Measurements from ENCODE around the gene FLII. TPM values are rescaled to one million over a fixed set of nuclear protein-coding genes. Genes with fewer than 3 reads are reported as not detected.

The FLII gene
- total and polyA plus RNA-seq, 5 donors from 2014 or later = 123 to 344 (median 131) TPM

DNA sequence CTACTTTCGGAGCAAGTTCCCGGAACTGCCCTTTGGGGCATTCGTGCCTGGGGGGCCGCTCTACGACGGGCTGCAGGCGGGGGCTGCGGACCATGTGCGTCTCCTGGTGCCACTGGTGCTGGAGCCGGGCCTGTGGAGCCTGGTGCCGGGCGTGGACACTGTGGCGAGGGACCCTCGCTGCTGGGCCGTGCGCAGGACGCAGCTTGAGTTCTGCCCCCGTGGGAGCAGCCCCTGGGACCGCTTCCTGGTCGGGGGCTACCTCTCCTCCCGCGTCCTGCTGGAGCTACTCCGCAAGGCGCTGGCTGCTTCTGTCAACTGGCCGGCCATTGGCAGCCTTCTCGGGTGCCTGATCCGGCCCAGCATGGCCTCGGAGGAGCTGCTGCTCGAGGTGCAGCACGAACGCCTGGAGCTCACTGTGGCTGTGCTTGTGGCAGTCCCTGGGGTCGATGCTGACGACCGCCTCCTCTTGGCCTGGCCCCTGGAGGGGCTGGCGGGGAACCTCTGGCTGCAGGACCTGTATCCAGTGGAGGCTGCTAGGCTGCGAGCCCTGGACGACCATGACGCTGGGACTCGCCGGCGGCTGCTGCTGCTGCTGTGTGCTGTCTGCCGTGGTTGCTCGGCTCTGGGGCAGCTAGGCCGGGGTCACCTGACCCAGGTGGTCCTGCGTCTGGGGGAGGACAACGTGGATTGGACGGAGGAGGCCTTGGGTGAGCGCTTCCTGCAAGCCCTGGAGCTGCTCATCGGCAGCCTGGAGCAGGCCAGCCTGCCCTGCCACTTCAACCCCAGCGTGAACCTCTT is 5.5 kb upstream of the FLII start:
- Mint-ChIP-seq H3K27me3 (no peaks in the 10 kb centered on the region), H3K27ac (no peak overlapping the region), H3K9me3 (no peaks in the 10 kb centered on the region), H3K36me3 (peaks cover 7% of the 10 kb centered on the region), H3K4me1 (peaks cover 0 to 27% (median 12%) of the 10 kb centered on the region in 4 donors), H3K4me3 (peak overlapping the region in 1 of 4 donors; percentile 21)
- ATAC-seq (ENCODE audit: low read depth in 2 of 2) (no peak), DNase-seq (no peak)
- no peaks in the 10 kb centered on the region for H3K9me3 ChIP-seq (ENCODE audit: control insufficient read depth in 2 of 2, low read length in 2 of 2)
- peaks cover 18% of the 10 kb centered on the region for H3K36me3 ChIP-seq (ENCODE audit: control insufficient read depth, insufficient read depth, low read length)
- H3K27ac ChIP-seq (ENCODE audit: insufficient read depth, low read length, poor library complexity, severe bottlenecking) = no peak overlapping the region
- H3K4me3 ChIP-seq (ENCODE audit: low read depth, low read length) = no peak overlapping the region
- H3K4me1 ChIP-seq (ENCODE audit: control insufficient read depth, insufficient read depth, low read length, poor library complexity, severe bottlenecking) = peaks cover 27% of the 10 kb centered on the region
- H3K27me3 ChIP-seq (ENCODE audit: control insufficient read depth, insufficient read depth, low read length) = no peaks in the 10 kb centered on the region

DNA sequence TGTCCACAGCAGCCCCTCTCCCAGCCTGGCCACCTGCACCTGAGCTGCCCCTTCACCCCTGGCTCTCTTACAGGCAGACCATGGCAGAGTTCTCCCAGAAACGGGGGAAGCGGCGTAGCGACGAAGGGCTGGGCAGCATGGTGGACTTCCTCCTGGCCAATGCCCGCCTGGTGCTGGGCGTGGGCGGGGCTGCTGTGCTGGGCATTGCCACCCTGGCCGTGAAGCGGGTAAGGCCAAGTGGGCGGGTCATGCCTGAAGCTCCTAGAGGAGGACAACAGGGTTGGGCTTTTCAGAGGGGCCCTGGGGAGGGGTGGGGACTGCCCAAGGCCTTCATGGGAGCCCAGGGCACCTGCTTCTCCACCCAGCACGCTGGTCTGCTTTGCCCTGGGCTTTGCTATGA is 4.1 kb upstream of the FLII start:
- peaks cover 18% of the 10 kb centered on the region for H3K36me3 ChIP-seq (ENCODE audit: control insufficient read depth, insufficient read depth, low read length)
- no peaks in the 10 kb centered on the region for H3K27me3 ChIP-seq (ENCODE audit: control insufficient read depth, insufficient read depth, low read length)
- Mint-ChIP-seq H3K9me3 (no peaks in the 10 kb centered on the region), H3K36me3 (peaks cover 7% of the 10 kb centered on the region), H3K4me3 (peak overlapping the region; percentile 47 to 96 (median 88)), H3K27me3 (no peaks in the 10 kb centered on the region), H3K27ac (peak overlapping the region in 1 of 3 donors; percentile 41), H3K4me1 (peaks cover 0 to 33% (median 14%) of the 10 kb centered on the region in 4 donors)
- H3K4me3 ChIP-seq (ENCODE audit: low read depth, low read length) = no peak overlapping the region
- ATAC-seq (ENCODE audit: low read depth in 2 of 2) (no peak), DNase-seq (no peak)
- H3K9me3 ChIP-seq (ENCODE audit: control insufficient read depth in 2 of 2, low read length in 2 of 2) = no peaks in the 10 kb centered on the region
- H3K27ac ChIP-seq (ENCODE audit: insufficient read depth, low read length, poor library complexity, severe bottlenecking) = no peak overlapping the region
- H3K4me1 ChIP-seq (ENCODE audit: control insufficient read depth, insufficient read depth, low read length, poor library complexity, severe bottlenecking) = peaks cover 35% of the 10 kb centered on the region

DNA sequence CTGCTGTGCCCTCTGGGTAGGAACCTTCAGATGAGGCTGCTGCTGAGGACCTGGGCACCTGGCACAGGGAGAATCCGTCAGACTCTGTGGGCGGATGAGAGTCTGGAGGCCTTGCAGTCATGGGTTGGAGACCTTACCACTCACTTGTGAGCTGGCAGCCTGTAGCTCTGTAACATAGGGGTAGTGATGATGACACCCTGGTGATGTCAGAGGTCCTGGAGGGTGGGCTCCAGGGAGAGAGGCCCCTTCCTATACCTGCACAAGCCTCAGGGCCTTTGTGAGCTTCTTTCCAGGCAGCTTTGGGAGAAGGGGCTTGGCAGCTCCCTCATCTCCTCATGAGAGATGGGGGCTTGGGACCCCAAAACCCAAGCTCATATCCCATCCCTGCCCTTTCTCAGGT is 3.6 kb upstream of the FLII start:
- H3K9me3 Mint-ChIP-seq = no peaks in the 10 kb centered on the region
- peaks cover 18% of the 10 kb centered on the region for H3K36me3 ChIP-seq (ENCODE audit: control insufficient read depth, insufficient read depth, low read length)
- no peaks in the 10 kb centered on the region for H3K27me3 Mint-ChIP-seq
- peak overlapping the region; percentile 87 to 96 (median 92) for H3K4me3 Mint-ChIP-seq
- peak overlapping the region in 2 of 3 donors; percentile 41 to 76 for H3K27ac Mint-ChIP-seq
- peaks cover 7% of the 10 kb centered on the region for H3K36me3 Mint-ChIP-seq
- ATAC-seq (ENCODE audit: low read depth in 2 of 2) = no peak
- no peaks in the 10 kb centered on the region for H3K9me3 ChIP-seq (ENCODE audit: control insufficient read depth in 2 of 2, low read length in 2 of 2)
- H3K4me3 ChIP-seq (ENCODE audit: low read depth, low read length) = no peak overlapping the region
- peaks cover 41% of the 10 kb centered on the region for H3K4me1 ChIP-seq (ENCODE audit: control insufficient read depth, insufficient read depth, low read length, poor library complexity, severe bottlenecking)
- no peak overlapping the region for H3K27ac ChIP-seq (ENCODE audit: insufficient read depth, low read length, poor library complexity, severe bottlenecking)
- H3K27me3 ChIP-seq (ENCODE audit: control insufficient read depth, insufficient read depth, low read length) = no peaks in the 10 kb centered on the region
- no peak for DNase-seq
- peaks cover 0 to 37% (median 17%) of the 10 kb centered on the region in 4 donors for H3K4me1 Mint-ChIP-seq

DNA sequence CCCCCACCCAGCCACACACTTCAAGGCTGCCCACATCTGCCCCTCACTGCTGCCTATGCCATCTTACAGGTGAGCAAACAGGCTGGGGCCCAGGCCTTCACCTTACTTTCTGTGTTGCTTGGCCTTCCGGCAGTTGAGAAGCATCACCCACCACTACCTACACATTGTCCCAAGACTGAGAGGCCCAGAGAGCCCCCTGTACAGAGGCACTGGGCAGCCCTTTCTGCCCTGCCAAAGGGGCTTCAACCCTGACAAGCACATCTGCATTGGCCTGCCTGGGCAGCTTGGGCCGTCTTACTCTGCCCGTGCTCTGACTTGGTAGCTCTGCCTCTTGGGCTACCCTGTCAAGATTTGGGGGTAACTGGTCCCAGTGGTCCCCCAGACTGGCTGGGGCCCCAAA is 3.1 kb upstream of the FLII start:
- Mint-ChIP-seq H3K9me3 (no peaks in the 10 kb centered on the region), H3K4me1 (peaks cover 0 to 42% (median 20%) of the 10 kb centered on the region in 4 donors), H3K27ac (peak overlapping the region; percentile 41 to 82 (median 76)), H3K36me3 (peaks cover 6% of the 10 kb centered on the region), H3K27me3 (no peaks in the 10 kb centered on the region), H3K4me3 (peak overlapping the region; percentile 87 to 96 (median 92))
- ATAC-seq (ENCODE audit: low read depth in 2 of 2) (no peak), DNase-seq (no peak)
- H3K9me3 ChIP-seq (ENCODE audit: control insufficient read depth in 2 of 2, low read length in 2 of 2) = no peaks in the 10 kb centered on the region
- H3K4me1 ChIP-seq (ENCODE audit: control insufficient read depth, insufficient read depth, low read length, poor library complexity, severe bottlenecking) = peaks cover 45% of the 10 kb centered on the region
- no peaks in the 10 kb centered on the region for H3K27me3 ChIP-seq (ENCODE audit: control insufficient read depth, insufficient read depth, low read length)
- H3K4me3 ChIP-seq (ENCODE audit: low read depth, low read length) = peak overlapping the region; percentile 66
- H3K27ac ChIP-seq (ENCODE audit: insufficient read depth, low read length, poor library complexity, severe bottlenecking) = peak overlapping the region; percentile 94
- H3K36me3 ChIP-seq (ENCODE audit: control insufficient read depth, insufficient read depth, low read length) = peaks cover 18% of the 10 kb centered on the region

DNA sequence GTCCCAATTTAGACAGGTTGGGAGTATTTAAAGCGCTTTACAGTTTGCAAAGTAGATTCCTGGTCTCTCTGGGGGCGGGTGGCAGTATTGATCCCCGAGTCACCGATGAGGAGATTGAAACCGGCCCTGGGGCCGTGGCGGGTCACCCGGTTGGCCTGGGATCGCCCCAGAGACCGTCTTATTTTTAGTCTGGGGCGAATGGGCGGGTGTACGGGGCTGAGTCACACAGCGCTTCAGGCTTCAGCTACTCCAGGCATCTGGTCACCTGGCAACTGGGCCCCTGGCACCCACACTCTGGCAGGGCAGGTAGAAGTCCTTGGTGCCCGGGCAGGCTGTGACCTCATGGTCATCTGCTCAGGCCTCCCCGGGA is 2.6 kb upstream of the FLII start:
- H3K27ac Mint-ChIP-seq = peak overlapping the region; percentile 41 to 82 (median 76)
- H3K27ac ChIP-seq (ENCODE audit: insufficient read depth, low read length, poor library complexity, severe bottlenecking) = peak overlapping the region; percentile 94
- peaks cover 3% of the 10 kb centered on the region for H3K36me3 Mint-ChIP-seq
- peak overlapping the region; percentile 66 for H3K4me3 ChIP-seq (ENCODE audit: low read depth, low read length)
- H3K9me3 ChIP-seq (ENCODE audit: control insufficient read depth in 2 of 2, low read length in 2 of 2) = no peaks in the 10 kb centered on the region
- no peaks in the 10 kb centered on the region for H3K9me3 Mint-ChIP-seq
- H3K4me1 Mint-ChIP-seq = peaks cover 0 to 47% (median 23%) of the 10 kb centered on the region in 4 donors
- no peaks in the 10 kb centered on the region for H3K27me3 ChIP-seq (ENCODE audit: control insufficient read depth, insufficient read depth, low read length)
- ATAC-seq (ENCODE audit: low read depth in 2 of 2) = no peak
- peaks cover 21% of the 10 kb centered on the region for H3K36me3 ChIP-seq (ENCODE audit: control insufficient read depth, insufficient read depth, low read length)
- H3K4me3 Mint-ChIP-seq = peak overlapping the region; percentile 87 to 96 (median 92)
- H3K27me3 Mint-ChIP-seq = no peaks in the 10 kb centered on the region
- no peak for DNase-seq
- H3K4me1 ChIP-seq (ENCODE audit: control insufficient read depth, insufficient read depth, low read length, poor library complexity, severe bottlenecking) = peaks cover 50% of the 10 kb centered on the region

DNA sequence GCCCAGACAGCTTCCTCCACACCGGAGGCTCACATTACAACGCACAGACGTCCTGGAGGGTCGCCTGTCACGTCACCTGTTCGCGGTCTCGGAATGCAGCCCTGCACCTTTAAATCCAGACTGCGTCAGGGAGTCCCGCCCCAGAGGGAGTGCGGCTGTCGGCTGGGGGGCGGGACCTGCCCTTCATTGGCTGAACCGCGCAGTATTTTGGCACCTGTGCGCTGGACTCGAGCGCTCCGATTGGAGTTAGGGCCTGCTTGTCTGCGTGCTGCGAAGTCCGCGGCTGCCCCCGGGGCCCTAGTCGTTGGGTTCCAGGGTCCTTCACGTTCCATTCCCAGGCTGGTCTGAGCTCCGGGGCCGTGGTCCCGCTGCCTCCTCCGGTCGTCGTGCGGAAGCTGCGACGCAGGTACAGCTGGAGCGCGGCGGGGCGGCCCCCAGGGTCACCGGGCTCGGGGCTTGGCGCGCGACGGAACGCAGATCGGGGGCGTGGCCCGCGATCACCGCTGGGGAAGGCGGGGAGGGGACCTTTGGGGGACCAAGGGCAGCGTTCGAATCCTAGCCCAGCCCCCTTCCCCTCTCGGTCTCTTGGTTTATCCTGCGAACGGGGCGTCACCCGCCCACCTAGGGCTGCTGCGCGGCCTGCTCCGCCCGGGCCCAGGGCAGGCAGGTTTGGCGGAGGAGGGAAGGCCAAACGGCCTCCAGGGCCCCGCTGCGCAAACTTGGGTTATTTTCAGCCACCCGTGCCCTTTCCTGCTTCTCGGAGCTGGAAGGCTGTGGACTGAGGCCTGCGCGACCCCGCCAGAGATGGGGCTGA is 2.0 kb upstream of the FLII start, which contains the start of gene MIEF2:
Gene MIEF2 (plus strand): TSS at position 331 of the 814 bp plus-strand sequence. CDS start 2,059 bp downstream, outside the sequence.
- peaks cover 0 to 52% (median 26%) of the 10 kb centered on the region in 4 donors for H3K4me1 Mint-ChIP-seq
- no peaks in the 10 kb centered on the region for H3K27me3 Mint-ChIP-seq
- Histone ChIP-seq H3K4me3 (ENCODE audit: low read depth, low read length) (peak within 1 kb of the TSS; percentile 66), H3K4me1 (ENCODE audit: control insufficient read depth, insufficient read depth, low read length, poor library complexity, severe bottlenecking) (peaks cover 52% of the 10 kb centered on the region), H3K27ac (ENCODE audit: insufficient read depth, low read length, poor library complexity, severe bottlenecking) (peak within 1 kb of the TSS; percentile 94), H3K36me3 (ENCODE audit: control insufficient read depth, insufficient read depth, low read length) (peaks cover 25% of the 10 kb centered on the region), H3K9me3 (ENCODE audit: control insufficient read depth in 2 of 2, low read length in 2 of 2) (no peaks in the 10 kb centered on the region), H3K27me3 (ENCODE audit: control insufficient read depth, insufficient read depth, low read length) (no peaks in the 10 kb centered on the region)
- ATAC-seq (ENCODE audit: low read depth in 2 of 2) (peak; percentile 91), DNase-seq (peak; percentile 91 to 97 (median 93))
- H3K9me3 Mint-ChIP-seq = no peaks in the 10 kb centered on the region
- peak within 1 kb of the TSS; percentile 82 to 89 (median 86) for H3K27ac Mint-ChIP-seq
- peak within 1 kb of the TSS; percentile 87 to 96 (median 92) for H3K4me3 Mint-ChIP-seq
- peaks cover 3% of the 10 kb centered on the region for H3K36me3 Mint-ChIP-seq

DNA sequence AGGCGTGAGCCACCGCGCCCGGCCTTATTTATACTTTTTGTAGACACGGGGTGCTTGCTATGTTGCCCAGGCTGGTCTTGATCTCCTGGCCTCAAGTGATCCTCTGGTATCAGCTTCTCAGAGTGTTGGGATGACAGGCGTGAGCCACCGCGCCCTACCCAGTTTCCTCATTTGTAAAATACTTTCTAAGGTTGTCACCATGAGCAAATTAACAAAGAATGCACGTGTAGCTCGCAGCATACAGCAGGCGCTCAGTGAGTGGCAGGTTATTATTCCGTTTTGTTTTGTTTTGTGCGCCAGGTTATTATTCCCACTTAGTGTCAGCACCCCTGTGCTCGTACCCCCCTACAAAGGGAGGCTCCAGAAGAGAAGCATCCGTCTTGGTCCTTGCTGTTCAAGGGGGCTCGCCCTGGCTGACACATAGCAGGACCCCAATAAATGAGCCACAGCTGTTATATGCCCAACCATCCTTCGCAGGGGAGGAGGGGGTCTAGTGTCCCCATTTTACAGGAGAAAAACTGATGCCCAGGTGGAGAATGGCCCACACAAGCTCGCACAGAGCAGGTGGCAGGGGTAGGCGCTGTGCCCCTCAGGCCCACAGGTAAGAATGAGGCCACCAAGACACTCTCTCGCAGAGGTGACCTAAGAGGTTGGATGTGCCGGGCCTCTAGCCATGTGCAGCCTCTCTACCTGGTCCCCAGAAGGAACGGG is 1.2 kb upstream of the FLII start:
- H3K36me3 Mint-ChIP-seq = peaks cover 3% of the 10 kb centered on the region
- H3K9me3 ChIP-seq (ENCODE audit: control insufficient read depth in 2 of 2, low read length in 2 of 2) = no peaks in the 10 kb centered on the region
- no peaks in the 10 kb centered on the region for H3K9me3 Mint-ChIP-seq
- peak overlapping the region; percentile 38 to 89 (median 86) for H3K27ac Mint-ChIP-seq
- H3K4me1 Mint-ChIP-seq = peaks cover 0 to 55% (median 26%) of the 10 kb centered on the region in 4 donors
- H3K4me1 ChIP-seq (ENCODE audit: control insufficient read depth, insufficient read depth, low read length, poor library complexity, severe bottlenecking) = peaks cover 52% of the 10 kb centered on the region
- H3K27me3 Mint-ChIP-seq = no peaks in the 10 kb centered on the region
- H3K27ac ChIP-seq (ENCODE audit: insufficient read depth, low read length, poor library complexity, severe bottlenecking) = peak overlapping the region; percentile 94
- ATAC-seq (ENCODE audit: low read depth in 2 of 2) = no peak
- H3K4me3 Mint-ChIP-seq = peak overlapping the region; percentile 87 to 96 (median 92)
- H3K4me3 ChIP-seq (ENCODE audit: low read depth, low read length) = peak overlapping the region; percentile 64
- DNase-seq = no peak
- H3K27me3 ChIP-seq (ENCODE audit: control insufficient read depth, insufficient read depth, low read length) = no peaks in the 10 kb centered on the region
- H3K36me3 ChIP-seq (ENCODE audit: control insufficient read depth, insufficient read depth, low read length) = peaks cover 28% of the 10 kb centered on the region
